Activated effector memory CD4-positive, alpha-beta T cell treated with Interleukin-2 at 50 U/mL for 16 hours (primary cell): ENCODE data around the gene SHBG.
"Not testable (repeated sequence)": the region's sequence is repeated elsewhere in the genome, so short reads cannot be mapped to it uniquely, and the experiment has no call there.

ENCODE experiments used
- DNase-seq: peaks from one replicate; pipeline ENCODE4 v3.0.0-alpha.2; 2020

Gene SHBG, protein sequence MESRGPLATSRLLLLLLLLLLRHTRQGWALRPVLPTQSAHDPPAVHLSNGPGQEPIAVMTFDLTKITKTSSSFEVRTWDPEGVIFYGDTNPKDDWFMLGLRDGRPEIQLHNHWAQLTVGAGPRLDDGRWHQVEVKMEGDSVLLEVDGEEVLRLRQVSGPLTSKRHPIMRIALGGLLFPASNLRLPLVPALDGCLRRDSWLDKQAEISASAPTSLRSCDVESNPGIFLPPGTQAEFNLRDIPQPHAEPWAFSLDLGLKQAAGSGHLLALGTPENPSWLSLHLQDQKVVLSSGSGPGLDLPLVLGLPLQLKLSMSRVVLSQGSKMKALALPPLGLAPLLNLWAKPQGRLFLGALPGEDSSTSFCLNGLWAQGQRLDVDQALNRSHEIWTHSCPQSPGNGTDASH

DNA sequence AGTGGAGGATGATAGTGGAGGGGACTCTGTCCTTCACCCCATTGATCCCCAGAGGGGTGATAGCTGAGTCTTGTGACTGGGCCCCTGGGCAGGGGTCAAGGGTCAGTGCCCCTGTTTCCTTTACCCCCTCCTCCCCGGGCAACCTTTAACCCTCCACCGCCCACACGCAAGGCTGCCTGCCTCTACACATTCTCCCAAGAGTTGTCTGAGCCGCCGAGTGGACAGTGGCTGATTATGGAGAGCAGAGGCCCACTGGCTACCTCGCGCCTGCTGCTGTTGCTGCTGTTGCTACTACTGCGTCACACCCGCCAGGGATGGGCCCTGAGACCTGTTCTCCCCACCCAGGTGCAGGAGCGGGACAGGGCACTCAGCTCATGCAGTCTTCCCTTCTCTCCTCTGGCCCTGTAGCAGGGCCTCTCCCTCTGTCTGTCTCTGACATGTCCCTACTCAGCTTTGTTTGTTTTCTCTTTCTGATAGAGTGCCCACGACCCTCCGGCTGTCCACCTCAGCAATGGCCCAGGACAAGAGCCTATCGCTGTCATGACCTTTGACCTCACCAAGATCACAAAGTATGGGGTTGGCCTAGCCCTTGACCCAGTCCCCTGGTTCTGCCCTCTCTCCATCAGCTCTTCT lies at the start of gene SHBG:
Gene SHBG (plus strand): TSS at position 197 of the 633 bp plus-strand sequence. CDS start 38 bp downstream, at position 235.
- DNase-seq, result no peak

DNA sequence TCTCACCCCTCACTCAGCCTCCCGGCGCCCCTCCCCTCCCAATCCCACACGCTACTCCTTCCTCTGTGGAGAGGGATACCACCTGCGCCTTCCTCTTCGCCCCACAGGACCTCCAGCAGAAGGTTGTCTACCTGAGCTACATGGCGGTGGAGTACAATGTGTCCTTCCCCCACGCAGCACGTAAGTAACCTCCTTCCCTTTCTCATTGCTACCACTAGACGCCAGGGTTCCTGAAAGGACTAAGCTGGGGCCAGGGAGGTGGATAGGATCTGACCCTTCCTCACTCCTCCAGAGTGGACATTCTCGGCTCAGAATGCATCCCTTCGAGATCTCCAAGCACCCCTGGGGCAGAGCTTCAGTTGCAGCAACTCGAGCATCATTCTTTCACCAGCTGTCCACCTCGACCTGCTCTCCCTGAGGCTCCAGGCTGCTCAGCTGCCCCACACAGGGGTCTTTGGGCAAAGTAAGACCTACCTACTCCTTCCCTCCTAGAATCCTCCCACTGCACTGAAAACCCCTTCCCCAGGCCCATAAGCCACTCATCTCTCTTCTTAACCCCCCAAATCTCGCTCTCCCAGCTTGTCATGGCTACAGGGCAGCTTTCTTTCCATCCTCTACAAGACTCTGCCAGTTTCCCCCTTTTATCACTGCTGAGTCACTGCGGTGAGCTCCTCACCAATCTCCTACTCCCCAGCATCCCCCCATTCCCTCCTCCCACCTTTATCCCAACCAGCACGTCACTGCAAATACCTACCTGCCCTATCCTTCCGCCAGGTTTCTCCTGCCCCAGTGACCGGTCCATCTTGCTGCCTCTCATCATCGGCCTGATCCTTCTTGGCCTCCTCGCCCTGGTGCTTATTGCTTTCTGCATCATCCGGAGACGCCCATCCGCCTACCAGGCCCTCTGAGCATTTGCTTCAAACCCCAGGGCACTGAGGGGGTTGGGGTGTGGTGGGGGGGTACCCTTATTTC lies 49.0 kb upstream of the SHBG start:
- no peak for DNase-seq

DNA sequence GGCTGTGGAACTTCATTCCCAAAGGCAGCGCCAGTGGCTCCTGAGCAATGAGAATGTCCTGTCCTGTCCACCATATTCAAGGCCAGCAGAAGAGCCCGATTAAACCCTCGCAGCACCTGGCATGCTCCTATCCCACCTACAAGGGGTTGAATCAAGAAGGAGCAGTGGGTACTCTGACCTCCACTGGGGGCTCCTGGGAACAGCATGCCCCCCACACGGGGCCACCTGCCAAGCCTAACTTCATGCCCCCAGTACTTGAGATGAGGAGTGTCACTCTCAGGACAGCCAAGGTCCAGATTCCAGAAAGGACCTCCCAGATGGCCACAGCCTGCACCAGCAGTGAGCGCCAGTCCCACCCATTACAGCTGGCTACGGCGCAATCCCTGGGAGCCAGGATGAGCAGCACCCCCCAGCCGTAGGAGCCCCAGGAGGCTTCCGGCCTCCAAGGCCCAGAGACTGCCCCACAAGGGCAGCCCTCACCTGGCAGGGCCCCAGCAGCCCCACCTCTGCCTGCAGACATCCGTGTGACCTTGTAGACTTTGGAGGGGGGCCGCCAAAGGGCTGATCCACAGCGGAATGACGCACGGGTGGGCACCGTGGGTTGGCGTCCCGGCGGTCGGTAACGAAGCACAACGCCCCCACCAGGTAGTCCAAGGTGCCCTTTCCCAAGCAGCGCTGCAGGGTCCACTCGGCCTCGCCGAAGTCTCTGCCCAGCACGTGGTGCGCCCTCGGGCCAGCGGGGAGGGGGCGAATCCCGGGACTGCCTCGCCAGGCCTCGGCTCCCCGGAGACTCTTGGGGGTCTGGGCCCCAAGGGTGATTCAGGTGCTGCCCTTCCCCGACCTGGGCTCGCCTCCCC lies 47.3 kb upstream of the SHBG start:
- DNase-seq, result no peak

DNA sequence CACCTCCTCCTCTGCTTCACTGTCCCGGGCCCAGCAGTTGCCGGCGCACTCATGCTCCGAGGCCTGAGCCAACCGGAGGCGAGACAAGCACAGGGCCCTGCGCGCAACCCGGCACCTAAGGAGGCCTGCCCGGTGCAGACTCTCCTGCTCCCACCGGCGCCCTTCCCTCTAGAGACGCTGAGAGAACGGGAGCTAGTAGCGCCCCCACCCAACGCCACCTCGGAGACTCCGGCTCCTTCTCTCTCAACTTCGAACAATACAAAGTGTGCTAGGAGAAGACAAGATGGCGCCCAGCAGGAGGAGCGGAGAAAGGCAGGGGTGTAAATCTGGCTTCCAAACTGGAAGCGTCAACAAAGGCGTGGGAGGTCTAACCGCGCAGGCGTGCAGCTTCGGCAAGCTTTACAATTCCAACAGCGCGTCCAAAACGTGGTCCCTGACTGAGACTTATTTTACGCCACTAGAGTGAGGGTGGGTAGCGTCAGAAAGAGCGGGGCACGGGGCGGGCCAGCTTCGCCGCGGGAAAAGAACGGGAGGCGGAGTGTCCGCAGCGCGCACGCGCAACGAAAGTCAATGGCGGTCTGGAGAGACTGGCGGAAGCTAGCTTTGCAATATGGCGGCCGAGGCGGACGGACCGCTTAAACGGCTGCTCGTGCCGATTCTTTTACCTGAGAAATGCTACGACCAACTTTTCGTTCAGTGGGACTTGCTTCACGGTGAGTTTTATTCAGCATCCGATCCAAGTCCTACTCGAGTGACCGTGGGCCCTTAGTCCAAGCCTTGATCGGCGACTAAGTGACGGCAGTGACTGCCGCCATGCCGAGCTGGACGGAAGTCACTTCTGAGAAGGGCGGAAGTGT lies 46.5 kb upstream of the SHBG start, which contains the start of gene MPDU1:
Gene MPDU1 (plus strand): TSS at position 600 of the 857 bp plus-strand sequence. CDS start 11 bp downstream, at position 611.
- DNase-seq, result peak; percentile 93

DNA sequence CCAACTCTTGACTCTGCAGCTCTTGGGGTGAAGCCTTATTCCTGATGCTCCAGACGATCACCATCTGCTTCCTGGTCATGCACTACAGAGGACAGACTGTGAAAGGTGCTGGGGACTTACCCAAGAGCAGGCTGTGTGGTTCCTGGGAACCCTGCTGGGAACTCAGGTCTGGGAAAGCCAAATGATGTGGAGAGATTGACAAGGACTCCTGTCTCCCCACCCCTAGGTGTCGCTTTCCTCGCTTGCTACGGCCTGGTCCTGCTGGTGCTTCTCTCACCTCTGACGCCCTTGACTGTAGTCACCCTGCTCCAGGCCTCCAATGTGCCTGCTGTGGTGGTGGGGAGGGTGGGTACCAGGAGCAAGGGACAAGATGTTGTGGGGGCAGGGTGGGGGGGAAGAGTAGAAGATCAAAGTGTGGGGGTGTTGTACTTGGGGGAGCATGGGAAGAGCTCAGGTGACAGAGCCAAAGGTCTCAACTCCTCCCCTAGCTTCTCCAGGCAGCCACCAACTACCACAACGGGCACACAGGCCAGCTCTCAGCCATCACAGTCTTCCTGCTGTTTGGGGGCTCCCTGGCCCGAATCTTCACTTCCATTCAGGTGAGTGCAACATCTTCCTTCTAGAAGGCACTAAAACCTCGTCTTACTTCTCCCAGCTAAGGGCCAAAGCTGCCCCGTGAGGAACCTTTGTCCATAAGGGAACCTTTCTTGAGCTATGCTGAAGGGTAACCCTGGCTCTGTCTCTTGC lies 43.1 kb upstream of the SHBG start:
- DNase-seq, result no peak

DNA sequence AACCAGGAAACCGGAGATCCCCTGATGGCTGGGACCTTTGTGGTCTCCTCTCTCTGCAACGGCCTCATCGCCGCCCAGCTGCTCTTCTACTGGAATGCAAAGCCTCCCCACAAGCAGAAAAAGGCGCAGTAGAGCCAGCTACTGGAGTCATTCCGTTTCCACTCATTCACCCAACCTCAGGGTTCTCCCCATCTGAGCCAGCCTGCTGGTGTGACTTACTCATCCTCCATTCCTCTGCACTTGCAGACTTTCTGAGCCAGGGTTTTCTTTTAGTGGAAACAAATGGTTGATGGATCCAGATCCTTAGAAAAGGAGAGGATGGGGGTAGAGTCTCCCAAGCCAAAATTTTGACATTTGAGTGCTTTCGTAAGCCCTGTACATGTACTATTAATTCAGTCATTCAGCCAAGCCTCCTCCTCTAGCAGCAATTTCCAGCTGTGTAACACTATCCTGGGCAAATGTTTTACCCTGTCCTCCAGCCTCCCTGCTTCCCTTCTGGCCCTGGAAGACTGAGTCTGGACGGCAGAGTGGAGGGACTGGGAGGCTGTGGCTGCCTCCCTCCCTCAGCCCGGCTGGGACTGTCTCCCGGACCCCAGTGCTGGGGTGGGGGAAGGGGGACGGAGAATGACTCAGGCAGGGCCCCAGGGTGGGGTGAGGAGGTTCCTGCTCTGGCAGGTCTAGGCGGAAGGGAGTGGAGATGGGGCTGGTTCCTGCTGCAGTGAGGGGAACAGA lies 42.3 kb upstream of the SHBG start:
- DNase-seq, result no peak

DNA sequence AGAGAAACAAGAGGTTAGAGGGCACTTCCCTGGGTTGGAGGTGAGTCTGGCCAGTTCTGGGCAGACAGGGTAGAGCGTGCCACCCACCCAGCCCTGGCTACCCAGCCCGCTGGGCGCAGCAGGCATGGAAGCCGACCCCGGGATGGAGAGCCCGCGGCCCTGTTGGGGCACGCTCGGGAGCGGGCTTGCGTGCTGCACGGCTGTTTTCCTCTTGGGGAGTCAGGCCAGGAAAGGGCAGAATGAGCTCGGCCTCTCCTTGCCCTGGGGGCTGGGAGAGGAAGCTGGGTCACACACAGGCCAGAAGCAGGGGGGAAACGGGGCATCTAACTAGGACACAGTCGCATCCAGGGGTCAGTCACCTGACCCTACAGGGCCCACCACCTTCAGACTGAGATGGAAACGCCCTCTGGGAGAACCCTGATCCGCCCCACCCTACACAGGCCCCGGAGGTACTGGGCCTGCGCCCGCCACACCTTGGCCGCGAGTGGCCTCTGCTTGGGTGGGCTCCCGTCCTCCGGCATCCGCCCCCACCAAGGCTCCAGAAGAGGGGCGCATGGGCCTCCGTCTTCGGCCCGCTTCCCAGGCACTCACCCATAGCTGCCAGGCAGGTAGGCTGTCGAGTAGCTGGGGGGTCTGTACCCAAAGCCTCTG lies 41.3 kb upstream of the SHBG start:
- DNase-seq, result no peak

DNA sequence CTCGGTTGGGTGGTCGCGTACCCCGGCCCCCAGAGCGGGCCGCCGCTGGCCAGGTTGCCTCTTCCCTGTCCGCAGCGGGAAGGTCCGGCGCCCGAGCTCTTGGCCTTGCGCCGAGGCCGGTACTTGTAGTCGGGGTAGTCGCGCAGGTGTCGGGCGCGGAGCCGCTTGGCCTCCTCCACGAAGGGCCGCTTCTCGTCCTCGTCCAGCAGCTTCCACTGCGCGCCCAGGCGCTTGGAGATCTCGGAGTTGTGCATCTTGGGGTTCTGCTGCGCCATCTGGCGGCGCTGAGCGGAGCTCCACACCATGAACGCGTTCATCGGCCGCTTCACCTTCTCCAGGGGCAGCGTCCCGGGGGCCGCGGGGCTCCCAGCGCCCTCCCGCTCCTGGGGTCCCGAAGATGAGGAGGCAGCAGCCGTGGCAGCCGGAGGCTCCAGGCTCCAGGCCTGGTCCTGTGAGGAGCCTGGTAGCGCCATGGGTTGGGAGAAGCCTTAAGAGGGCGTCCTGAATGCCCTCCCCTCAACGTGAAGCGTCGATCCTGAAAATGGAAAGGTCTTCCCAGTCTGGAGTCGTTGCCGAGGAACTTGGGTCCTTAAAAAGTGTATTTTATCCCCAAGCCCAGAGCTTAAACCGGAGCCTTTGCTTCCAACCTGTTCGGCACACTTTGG lies 40.6 kb upstream of the SHBG start:
- DNase-seq, result peak; percentile 40

DNA sequence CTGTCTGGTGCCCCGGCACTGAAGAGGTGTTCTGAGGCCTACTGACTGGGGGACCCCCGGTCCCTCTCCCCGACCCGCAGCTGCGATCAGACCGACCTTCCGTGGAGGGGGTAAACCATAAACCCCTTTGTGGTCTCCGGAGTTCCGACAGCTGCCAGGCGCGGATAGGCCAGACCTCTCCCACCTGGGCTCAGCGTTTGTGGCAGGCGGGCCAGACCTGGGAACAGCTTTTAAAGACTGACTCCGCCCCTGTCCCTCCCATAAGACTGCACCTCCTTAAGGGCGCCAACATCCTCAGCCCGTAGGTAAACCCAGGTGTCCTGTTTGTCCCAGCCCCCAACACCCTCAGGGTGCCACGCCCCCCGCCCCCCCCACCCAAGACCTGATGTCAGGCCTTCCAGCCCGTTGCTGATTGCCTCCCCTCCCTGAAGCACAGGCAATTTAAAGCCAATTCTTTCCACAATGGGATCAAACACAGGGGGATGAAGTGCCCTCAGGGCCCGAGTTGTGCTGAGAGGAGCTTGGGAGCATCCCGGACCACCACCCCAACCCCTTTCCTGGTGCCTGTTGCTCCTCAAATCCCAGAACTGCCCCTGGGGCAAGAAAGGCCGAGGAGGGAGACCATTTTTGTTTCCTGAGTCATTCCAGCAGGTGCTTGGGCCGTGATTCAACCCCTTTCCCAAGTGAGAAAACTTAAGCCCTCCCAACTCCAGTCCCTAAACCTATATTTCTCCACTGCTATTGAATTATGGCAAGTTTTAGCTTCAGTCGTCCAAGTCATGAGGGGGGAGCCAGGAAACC lies 39.8 kb upstream of the SHBG start, which contains the start of gene SOX15:
Gene SOX15 (minus strand): TSS at position 204 of the 801 bp plus-strand sequence. CDS start 418 bp downstream, outside the sequence.
- DNase-seq, result no peak

DNA sequence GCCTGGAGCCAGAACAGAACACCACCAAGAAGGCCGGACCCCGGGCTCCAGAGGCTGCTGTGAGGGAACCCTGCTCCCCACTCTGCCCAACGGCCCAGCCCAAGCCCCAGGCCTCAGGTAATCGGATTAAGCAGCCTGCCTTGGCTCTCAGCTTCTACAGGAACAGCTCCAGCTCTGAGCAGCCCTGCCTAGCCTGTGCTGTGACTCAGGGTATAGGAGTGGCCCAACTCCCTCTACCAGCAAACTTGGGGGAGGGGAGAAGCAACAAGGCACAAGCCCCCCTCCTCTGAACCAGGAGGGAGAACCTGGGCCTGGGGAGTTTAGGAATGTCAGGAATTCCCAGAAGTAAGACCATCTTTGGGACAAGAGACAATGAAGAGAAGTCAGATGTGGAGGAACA lies 39.2 kb upstream of the SHBG start:
- no peak for DNase-seq

DNA sequence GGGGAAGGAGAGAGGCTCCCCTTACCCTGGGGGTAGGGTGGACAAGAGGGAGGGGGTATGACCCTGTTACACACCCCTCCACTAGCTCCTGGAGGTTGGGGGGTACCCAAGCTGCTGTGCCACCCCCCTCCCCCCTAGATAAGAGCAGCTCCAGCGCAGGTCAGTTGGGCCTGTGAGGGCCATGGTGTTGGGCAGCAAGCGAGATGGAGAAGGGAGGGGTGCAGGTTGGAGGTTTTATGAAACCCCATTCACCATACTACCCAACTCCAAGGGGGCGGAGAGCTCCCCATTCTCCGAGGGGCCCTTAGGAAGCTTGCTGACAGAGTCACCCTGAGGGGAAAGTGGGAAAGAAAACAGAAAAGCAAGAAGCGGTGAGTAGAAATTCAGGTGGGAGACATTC lies 38.3 kb upstream of the SHBG start:
- no peak for DNase-seq

DNA sequence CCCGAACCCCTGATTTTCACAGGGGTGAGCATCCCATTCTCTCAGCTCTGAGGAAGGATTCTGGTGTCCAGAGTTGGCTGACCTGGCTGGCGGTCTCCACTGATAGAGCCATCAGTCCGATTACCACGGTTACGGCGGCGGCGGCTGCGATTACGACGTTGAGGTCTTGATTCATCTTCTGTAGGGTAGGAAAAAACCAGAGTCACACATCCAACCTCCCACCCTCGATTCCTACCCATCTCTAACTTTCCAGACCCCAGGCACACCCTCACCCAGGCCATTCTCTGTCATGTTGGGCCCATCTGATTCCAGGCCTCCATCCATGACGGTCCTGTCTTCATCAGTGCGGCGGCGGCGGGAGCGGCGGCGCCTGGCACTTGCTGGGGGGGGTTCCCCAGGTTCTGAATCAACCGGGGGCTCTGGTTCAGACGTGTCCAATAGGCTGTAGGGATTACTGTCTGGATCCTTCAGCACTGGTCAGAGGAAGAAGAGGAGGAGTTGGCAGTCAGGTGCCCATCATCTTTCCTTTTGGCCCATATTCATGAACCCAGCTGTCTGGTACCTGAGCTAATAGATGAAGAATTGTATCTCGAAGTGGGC lies 37.4 kb upstream of the SHBG start:
- DNase-seq, result no peak

DNA sequence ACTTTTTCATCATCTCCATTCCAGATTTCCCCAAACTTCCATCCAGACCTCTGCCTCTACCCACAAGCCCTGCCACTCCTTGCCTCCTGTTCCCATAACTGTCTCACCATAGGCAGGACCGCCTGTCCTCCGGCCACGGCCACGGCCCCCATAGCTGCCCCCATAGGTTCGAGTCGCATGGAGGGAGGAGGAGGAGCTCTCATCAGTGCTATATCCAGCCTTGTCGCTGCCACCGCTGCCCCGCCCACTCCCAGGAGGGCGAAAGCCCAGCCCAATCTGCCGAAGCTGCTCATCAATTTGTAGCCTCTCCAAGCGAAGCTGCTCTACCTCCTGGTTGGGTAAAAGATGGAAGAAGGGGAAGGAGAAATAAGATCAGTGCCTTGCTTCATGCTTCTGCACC lies 36.6 kb upstream of the SHBG start:
- DNase-seq, result no peak

DNA sequence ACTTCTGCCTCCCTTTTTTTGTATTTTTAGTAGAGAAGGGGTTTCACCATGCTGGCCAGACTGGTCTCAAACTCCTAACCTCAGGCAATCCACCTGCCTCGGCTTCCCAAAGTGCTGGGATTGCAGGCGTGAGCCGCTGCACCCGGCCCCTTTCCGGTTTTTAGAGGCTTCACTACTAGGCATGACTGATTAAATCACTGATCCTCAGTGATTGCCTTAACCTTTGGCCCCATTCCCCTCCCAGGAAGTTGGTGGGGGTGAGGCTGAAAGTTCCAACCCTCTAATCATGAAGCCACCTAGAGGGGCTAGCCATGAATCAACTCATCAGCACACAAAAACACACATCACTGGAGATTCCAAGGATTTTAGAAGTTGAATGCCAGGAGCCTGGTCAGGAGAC lies 32.4 kb upstream of the SHBG start:
- not testable (repeated sequence) for DNase-seq

DNA sequence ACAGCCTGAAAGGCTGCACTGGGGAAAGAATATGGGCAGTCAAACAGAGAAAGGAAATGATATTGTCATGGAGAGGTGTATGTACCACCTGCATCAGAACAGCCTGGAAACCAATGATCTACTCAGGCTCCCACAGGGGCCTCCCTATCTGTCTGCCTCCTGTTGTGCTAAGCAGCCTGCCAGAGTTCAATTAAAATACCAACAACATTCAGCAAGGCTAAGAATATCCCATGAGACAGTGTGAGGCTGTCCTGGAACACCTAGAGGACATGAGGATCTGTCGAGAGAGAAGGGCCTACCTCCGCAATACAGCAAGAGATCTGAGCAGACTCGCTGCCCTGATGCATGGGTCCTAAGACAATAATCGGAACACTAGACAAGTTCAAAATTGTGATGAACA lies 23.7 kb upstream of the SHBG start:
- DNase-seq, result no peak

DNA sequence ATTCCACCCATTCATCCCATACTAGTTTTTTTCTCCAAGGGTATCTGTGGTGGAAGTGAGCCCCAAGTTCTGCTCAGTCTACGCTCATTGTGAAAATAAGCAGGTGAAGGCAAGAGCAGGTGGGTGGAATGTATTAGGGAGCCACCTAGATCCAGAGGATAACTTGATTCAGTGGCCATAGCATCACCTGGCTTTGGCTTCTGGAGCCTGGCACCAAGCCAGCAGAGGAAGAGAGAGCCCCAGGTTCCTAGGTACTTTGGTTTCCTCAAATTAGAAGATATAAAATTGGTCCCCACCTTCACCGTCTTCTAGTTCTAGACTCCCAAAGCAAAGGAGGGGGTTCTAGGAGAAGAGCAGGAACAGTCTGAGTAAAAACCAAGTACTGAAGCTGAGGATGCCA lies 19.3 kb upstream of the SHBG start:
- DNase-seq, result no peak

DNA sequence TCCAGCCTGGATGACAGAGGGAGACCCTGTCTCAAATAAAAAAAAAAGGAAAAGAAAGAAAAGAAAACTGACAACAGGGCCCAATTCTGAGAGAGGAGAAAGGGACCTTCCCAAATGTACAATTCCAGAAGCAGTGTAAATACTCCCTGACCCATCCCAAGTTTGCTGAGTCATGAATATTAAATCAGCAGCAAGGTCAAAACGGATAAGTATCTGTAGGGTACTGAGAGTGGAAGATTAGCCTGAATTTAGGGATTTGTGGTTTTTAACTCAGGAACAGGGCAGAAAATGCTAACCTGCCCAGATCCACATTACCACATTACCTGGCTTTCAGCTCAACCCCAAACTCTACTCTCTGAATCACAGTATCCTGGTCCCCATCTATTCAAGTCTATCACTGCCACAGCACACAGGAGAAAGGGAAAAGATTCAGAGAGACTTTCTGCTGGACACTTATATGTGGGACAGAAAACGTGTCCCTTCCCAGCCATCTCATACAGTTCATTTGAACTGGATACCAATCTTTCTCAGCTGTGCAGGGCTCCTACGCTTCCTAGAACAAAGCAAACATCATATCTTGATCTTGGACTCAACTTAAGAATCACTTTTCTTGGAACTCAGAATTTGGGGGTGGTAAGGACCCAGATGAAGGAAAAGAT lies 18.2 kb upstream of the SHBG start:
- DNase-seq, result no peak
